ENCODE data around the gene ARHGAP28. TPM values are rescaled to one million over a fixed set of nuclear protein-coding genes. Genes with fewer than 3 reads are reported as not detected.

The ARHGAP28 gene
- total and polyA plus RNA-seq, 2 of the 13 experiments (the other 11 are each of a cell fraction or from before 2014, with no cell fraction given) = not detected

GRCh38 chr18:6962571-6963451 lies 233.3 kb downstream of the ARHGAP28 start (continued):
- TF ChIP-seq, protein P1, sequence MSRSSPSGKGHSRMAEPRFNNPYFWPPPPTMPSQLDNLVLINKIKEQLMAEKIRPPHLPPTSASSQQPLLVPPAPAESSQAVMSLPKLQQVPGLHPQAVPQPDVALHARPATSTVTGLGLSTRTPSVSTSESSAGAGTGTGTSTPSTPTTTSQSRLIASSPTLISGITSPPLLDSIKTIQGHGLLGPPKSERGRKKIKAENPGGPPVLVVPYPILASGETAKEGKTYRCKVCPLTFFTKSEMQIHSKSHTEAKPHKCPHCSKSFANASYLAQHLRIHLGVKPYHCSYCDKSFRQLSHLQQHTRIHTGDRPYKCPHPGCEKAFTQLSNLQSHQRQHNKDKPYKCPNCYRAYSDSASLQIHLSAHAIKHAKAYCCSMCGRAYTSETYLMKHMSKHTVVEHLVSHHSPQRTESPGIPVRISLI (CRISPR knock-in tag; IDR thresholded peaks at IDR 0.05; ENCODE audit: borderline replicate concordance) = peak; percentile 59; the same call in 1 of the 2 replicates
- TF ChIP-seq ZNF225 (CRISPR knock-in tag; IDR thresholded peaks at IDR 0.05) = no peak
- TF ChIP-seq ZXDC (CRISPR knock-in tag; IDR thresholded peaks at IDR 0.05) = no peak
- no peak; the same call in 1 of the 2 replicates for TF ChIP-seq HDAC2 (CRISPR knock-in tag; IDR thresholded peaks at IDR 0.05)
- TF ChIP-seq ZNF234 (CRISPR knock-in tag; conservative IDR thresholded peaks at IDR 0.05) = no peak
- no peak for TF ChIP-seq GABPA (IDR thresholded peaks at IDR 0.05; ENCODE audit: low read depth, low read length)
- peak; percentile 55 for TF ChIP-seq GABPA (CRISPR knock-in tag; IDR thresholded peaks at IDR 0.05; ENCODE audit: low read depth)
- TF ChIP-seq FOXM1 (CRISPR knock-in tag; IDR thresholded peaks at IDR 0.05) = no peak
- TF ChIP-seq ZNF431 (CRISPR knock-in tag; IDR thresholded peaks at IDR 0.05; ENCODE audit: borderline replicate concordance, low read depth) = no peak
- TF ChIP-seq SOX6 (IDR thresholded peaks at IDR 0.05) = no peak
- peak; percentile 56 for TF ChIP-seq SOX6 (CRISPR knock-in tag; IDR thresholded peaks at IDR 0.05)
- TF ChIP-seq, protein P2, sequence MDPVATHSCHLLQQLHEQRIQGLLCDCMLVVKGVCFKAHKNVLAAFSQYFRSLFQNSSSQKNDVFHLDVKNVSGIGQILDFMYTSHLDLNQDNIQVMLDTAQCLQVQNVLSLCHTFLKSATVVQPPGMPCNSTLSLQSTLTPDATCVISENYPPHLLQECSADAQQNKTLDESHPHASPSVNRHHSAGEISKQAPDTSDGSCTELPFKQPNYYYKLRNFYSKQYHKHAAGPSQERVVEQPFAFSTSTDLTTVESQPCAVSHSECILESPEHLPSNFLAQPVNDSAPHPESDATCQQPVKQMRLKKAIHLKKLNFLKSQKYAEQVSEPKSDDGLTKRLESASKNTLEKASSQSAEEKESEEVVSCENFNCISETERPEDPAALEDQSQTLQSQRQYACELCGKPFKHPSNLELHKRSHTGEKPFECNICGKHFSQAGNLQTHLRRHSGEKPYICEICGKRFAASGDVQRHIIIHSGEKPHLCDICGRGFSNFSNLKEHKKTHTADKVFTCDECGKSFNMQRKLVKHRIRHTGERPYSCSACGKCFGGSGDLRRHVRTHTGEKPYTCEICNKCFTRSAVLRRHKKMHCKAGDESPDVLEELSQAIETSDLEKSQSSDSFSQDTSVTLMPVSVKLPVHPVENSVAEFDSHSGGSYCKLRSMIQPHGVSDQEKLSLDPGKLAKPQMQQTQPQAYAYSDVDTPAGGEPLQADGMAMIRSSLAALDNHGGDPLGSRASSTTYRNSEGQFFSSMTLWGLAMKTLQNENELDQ (CRISPR knock-in tag; IDR thresholded peaks at IDR 0.05; ENCODE audit: borderline replicate concordance) = no peak
- TF ChIP-seq ZFP36 (IDR thresholded peaks at IDR 0.05; ENCODE audit: borderline replicate concordance, low read depth, low read length, partially characterized antibody) = no peak
- TF ChIP-seq ZNF430 (CRISPR knock-in tag; IDR thresholded peaks at IDR 0.05) = no peak
- TF ChIP-seq, protein P3, sequence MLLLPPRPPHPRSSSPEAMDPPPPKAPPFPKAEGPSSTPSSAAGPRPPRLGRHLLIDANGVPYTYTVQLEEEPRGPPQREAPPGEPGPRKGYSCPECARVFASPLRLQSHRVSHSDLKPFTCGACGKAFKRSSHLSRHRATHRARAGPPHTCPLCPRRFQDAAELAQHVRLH (CRISPR knock-in tag; IDR thresholded peaks at IDR 0.05; ENCODE audit: borderline replicate concordance, low read depth) = no peak
- no peak for TF ChIP-seq RNF2 (conservative IDR thresholded peaks at IDR 0.05; ENCODE audit: low read depth)
- no peak for TF ChIP-seq GLI4 (CRISPR knock-in tag; IDR thresholded peaks at IDR 0.05; ENCODE audit: borderline replicate concordance)
- no peak for TF ChIP-seq ZFAT (CRISPR knock-in tag; conservative IDR thresholded peaks at IDR 0.05)
- no peak for TF ChIP-seq ZNF468 (CRISPR knock-in tag; IDR thresholded peaks at IDR 0.05)
- TF ChIP-seq TARDBP (CRISPR knock-in tag; IDR thresholded peaks at IDR 0.05) = no peak
- TF ChIP-seq SAP130 (CRISPR knock-in tag; IDR thresholded peaks at IDR 0.05; ENCODE audit: low read depth) = no peak
- TF ChIP-seq TAF15 (IDR thresholded peaks at IDR 0.05; ENCODE audit: low read depth, low read length, poor library complexity, severe bottlenecking) = no peak
- TF ChIP-seq ZNF350 (CRISPR knock-in tag; IDR thresholded peaks at IDR 0.05; ENCODE audit: borderline replicate concordance, low read depth) = no peak
- no peak for TF ChIP-seq KDM2A (CRISPR knock-in tag; IDR thresholded peaks at IDR 0.05; ENCODE audit: borderline replicate concordance, low read depth)

Measured in HepG2 (cell line).